HG03575 (cell line): ENCODE measurements around the gene RIMS1.

Experiments
- ATAC-seq: cut with Tn5 transposase; IDR thresholded peaks from one replicate; pipeline ENCODE4 v1.9.1; 2021; ENCODE audit not compliant: unreplicated experiment, insufficient number of reproducible peaks, low FRiP score; ENCODE audit errors: extremely low read depth

The RIMS1 gene

DNA sequence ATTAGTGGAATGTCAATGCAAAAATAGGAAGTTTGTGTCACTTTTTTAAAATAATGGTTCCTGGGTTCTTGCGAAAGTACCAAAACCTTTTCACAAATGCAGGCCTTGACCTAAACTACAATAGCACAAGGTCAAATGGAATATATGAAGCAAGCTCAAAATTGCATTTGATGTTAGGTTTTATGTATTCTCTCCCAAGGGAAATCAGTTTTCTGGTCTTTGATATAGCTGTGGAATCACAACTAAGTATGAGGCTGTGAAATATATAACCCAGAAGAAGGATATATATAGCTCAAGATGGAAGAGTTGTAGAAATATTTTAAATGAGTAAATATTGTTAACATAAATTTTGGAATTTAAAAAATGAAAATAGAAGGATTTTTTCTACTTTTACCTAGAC lies 327.3 kb downstream of the RIMS1 start:
- ATAC-seq: no peak

- ATAC-seq: no peak
Measured at GRCh38 chr6:72216222-72217068, 330.1 kb downstream of the RIMS1 start.

- no peak for ATAC-seq
Measured at GRCh38 chr6:72217626-72218025, 331.3 kb downstream of the RIMS1 start.

DNA sequence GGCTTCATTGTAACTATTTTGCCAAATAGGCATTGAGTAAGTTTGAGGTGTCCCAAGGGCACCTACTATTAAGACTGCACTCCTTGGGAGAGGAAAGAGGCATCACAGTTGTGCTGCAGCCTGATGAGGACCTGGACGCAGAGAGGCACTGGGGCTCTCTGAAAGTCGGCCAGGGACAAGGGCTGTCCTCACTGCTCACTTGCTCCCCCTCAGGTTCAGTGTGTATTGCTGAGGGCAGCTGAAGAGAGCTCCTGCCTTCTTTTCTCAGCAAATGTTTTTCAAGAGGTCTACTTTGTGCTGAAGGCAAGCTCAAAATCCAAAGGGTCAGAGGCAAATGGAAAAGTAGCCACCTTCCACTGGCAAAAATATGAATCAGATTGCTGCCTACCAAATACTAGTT lies 331.8 kb downstream of the RIMS1 start:
- ATAC-seq: no peak

GRCh38 chr6:72219536-72219935 lies 333.2 kb downstream of the RIMS1 start:
- no peak for ATAC-seq

DNA sequence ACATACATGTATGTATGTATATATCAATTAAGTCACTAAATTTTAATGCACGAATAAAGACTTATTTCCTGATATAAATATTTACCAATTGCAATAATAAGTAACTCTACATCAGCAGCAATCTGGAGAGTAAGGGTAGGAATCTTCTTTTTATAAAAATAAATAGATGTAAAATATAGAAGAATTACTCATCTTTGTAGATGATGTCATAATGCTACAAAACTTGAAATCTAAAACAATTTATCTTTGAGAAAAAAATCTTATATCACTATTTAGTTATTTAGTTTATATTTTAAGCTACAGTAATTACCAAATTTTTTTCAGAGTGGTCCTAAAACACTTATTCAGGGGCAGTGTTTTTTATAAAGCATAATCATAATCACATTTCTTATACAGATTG lies 351.7 kb downstream of the RIMS1 start:
- ATAC-seq: no peak

DNA sequence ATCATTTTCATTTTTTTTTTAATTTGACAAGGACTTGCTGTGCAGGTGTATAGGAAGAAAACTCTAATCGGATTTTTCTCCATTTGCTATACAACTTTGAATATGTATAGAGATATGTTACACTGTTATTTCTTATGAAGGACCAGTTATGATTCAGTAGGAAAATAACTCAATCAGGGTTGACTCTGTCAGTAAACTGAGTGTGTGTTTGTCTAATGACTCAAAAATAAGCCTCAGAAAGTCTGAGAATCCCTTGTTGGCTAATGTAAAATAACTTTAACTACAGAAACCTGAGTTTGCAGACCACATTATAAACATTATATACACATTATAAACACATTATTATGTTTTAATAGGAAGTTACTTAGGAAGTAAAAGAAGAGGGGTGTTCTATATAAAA lies 352.6 kb downstream of the RIMS1 start:
- ATAC-seq: no peak

- no peak for ATAC-seq
Measured at GRCh38 chr6:72245565-72245964, 359.2 kb downstream of the RIMS1 start.

DNA sequence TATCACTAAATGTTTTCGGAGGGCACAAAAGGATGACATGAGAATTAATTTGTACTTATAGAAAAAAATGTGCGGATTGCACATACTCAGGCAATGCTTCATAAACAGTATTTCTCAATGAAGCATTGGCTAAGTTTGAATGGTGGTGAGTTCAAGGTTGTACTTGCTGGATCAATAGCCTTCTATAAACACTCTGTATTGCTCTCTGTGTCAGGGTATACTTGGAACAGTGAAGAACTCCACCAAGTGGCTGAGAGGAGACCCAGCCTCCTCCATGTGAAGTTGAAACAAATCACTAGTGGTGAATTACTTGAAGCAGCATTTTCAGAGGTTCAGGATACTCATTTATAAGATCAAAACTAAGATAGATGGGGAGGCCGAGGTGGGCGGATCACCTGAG lies 360.6 kb downstream of the RIMS1 start:
- no peak for ATAC-seq

- no peak for ATAC-seq
Measured at GRCh38 chr6:72248621-72249020, 362.3 kb downstream of the RIMS1 start.

DNA sequence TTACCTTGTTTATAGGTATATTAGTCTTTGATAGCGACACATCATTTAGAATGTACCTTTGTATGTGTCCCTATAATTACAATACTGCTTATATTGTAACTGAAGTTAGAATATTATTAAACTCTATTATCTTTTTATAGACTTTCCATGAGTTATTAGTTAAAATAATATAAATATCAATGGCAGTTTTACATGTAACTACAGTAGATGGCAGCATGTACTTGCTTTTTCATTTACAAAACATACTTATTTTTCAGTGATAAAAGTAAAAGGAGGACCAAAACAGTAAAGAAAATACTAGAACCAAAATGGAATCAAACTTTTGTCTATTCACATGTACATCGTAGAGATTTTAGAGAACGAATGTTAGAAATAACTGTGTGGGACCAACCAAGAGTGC lies 364.3 kb downstream of the RIMS1 start:
- ATAC-seq: no peak

GRCh38 chr6:72260489-72260888 lies 374.1 kb downstream of the RIMS1 start:
- no peak for ATAC-seq

DNA sequence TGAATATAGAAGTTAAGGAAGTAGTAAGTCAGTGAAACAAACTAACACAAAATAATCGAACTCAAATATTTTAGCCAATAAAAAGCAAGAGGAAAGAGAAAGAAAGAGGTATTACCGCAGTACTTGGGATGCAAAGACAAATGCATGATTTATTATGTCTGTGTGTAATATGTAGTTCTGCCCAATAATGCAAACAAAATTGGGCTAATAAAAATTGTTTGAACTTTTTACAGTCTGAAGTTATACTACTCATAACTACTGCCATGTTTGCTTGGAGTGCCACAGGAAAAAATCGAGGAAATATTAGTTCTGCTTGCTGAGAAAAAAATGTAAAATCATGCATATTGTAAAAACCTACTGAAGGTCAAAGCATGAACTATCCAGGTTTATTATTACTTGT lies 375.2 kb downstream of the RIMS1 start:
- no peak for ATAC-seq

DNA sequence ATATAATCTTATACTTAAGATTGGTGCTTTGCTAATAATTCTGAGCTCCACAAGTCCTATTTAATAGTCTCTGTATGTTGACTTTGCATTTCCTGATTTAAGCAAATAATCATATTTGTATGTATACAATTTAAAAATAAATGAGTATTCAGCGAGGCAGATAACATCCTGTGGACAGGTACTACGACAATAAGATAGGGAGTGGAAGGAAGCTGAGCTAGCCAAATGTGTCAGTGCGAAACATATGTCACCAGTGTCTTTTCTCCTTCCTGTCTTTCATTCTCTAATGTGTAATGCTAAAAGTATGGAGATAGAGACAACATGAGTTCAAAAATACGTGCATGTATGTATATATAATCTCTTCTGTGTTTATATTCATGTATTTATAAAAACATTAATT lies 375.9 kb downstream of the RIMS1 start:
- no peak for ATAC-seq

DNA sequence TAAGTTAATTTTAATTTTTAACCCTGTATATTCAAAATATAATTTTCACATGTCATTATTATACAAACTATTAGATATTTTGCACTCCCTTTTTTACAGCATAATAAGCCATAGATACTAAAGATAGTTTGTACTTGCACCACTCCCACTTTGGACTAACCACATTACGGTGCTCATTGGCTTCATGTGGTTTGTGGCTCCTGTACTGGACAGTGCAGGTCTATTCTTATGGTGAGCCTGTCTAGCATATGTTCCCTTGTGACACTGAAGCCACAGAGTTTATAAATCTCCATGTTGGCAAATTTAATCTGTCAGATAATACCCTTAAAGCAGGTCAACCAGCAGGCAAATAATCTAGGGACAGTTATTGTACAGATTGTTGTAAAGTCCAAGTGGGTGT lies 381.1 kb downstream of the RIMS1 start:
- ATAC-seq: no peak

DNA sequence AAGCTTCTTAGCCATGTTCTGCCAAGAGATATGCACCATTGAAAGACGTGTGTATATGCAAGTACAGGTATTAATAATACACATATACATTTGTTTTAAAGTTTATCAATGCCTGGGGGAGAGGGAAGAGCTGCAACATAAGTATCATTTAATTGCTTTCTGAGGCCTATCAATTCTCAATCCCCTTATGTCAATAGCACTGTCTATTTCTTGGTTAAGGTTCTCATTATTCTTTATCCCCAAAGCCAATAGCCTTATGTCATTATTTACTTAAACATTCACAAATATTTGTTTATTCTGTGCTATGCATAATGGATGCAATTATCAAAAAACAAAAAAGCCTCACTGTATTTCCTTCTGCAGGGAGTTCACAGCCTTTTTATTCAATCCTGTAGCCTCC lies 385.2 kb downstream of the RIMS1 start:
- no peak for ATAC-seq

DNA sequence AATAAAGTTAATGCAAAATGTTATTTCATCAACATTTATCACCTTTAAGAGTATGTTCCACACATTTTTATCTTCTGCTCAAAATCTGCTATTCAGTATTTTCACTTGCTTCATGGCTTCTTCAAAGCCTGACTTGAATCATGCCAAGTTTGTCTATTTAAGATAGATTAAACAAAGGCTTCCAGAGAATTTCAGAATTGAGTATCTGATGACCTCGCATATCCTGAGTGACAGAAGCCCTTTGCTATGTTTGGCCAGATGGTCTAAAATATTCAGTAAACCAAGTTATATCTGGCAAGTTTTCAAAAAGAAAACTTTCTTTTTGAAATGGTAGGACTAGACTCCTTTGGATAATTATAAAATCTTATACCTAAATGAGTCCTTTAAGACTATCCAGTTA lies 386.6 kb downstream of the RIMS1 start:
- ATAC-seq: no peak

DNA sequence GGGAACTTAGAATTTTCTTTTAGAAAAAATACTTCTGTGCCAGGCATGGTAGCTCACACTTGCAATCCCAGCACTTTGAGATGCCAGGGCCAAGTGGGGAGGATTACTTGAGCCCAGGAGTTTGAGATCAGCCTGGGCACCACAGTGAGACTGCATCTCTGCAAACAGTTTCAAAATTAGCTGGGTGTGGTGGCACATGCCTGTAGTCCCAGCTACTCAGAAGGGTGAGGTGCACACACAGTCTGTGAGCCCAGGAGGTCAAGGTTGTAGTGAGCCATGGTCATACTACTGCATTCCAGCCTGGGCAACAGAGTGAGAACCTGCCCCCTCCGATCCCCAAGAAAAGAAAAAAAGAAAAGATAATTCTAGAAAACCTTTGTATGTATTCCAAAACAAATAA lies 389.5 kb downstream of the RIMS1 start:
- no peak for ATAC-seq

GRCh38 chr6:72282201-72282600 lies 395.9 kb downstream of the RIMS1 start:
- no peak for ATAC-seq

- ATAC-seq: no peak
Measured at GRCh38 chr6:72283571-72283970, 397.2 kb downstream of the RIMS1 start.

DNA sequence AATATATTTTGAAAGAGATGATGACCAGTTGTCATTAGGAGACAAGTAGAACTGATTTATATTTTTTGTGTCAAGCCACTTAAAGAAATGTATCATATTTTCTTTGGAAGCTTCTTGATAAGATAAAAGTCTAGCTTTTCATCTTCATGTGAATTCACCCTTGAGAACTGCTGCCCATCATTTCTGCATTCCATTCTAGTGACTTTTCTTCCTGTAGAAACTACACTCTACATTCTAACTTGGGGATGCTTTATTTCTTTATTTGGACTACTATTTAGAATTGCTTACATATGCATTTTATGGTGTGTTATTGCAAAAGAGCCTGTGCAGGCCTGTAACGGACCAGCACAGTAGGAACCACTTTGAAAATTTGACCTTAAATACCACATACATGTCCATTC lies 400.6 kb downstream of the RIMS1 start:
- no peak for ATAC-seq
